HL-60/S4 treated with retinoic acid at 250 ng/mL for 4 days and 3 days (cell line): Measurements from ENCODE around the gene RPAP3.

Experiments used
- in situ Hi-C: fragments of 300-500 bp; cut with MboI; formaldehyde crosslinking; loops from 2 replicates; pipeline ENCODE4 v1.7.0; 2022; ENCODE audit warnings: low sequenced_read_pairs

RPAP3 gene, protein sequence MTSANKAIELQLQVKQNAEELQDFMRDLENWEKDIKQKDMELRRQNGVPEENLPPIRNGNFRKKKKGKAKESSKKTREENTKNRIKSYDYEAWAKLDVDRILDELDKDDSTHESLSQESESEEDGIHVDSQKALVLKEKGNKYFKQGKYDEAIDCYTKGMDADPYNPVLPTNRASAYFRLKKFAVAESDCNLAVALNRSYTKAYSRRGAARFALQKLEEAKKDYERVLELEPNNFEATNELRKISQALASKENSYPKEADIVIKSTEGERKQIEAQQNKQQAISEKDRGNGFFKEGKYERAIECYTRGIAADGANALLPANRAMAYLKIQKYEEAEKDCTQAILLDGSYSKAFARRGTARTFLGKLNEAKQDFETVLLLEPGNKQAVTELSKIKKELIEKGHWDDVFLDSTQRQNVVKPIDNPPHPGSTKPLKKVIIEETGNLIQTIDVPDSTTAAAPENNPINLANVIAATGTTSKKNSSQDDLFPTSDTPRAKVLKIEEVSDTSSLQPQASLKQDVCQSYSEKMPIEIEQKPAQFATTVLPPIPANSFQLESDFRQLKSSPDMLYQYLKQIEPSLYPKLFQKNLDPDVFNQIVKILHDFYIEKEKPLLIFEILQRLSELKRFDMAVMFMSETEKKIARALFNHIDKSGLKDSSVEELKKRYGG

GRCh38 chr12:47705566-47706425 is at the start of gene RPAP3:
Gene RPAP3 (minus strand): TSS chr12:47706030. CDS start chr12:47702840, 3,190 bp downstream.
- in situ Hi-C loops = no loop called here

- in situ Hi-C loops = no loop called here
Measured at GRCh38 chr12:47754881-47755280, 49.1 kb upstream of the RPAP3 start.

DNA sequence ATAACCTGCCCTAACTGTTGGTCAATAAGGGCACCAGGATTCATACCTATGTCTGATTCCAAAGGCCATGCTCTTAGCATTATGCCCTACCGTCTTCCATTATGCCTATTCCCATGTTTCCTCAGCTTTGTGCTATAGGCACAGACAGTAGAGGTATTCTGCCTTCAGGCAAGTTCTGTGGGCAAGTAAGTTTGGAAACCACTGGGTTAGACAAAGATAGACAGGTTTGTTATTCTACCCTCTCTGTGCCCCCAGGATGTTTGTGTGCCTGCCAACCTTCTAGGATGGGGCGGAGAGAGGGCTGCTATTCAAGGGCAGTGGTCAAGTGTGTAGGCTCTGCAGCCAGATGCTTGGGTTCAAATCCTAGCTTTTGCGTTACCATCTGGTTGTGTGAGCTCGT is 48.3 kb upstream of the RPAP3 start:
- in situ Hi-C loops = no loop called here

DNA sequence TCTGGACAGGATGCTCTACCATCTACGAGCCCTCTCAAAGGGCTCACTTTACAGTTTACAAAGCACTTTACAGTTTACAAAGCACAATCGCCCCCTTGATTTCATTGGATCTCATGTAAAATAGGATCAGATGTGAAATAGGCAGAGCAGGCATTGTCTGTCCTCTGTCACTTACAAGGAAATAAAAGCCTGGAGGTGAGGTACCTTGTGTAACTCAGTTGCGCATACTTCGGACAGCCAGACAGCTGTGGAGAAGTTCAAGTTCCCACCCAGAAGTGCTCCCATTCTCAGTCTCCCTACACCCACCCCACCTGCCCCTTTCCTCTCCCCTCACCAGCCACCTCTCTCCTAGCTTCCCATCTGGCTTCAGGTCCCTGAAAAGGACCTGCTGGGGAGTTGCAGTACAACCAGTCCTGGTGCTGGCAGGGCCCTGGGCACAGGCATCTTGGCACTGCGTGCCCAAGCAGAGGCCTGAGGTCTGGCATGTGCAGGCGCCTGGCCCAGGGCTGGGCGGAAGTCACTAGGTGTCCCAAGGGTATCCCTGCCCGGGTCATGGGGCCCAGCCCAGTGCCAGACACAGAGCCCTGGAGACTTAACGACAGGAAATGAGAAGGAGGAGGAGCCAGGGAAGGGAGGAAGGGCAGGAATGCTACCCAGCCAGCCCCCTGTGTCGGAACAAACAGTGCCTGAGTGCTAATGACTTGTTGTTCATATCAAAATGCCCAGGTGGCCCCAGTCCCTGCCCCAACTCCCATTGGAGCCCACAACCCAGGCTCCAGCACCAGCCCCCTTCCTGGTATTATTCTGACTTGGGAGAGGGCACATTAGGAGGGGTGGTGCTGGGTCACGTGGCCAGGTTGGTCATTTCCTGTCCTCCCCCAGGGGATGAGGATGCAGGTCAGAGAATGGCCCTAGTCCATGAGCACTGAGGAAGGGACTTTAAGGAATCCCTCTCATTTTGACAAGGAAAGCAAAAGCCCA is 47.5 kb upstream of the RPAP3 start:
- in situ Hi-C loops = no loop called here

- in situ Hi-C loops = no loop called here
Measured at GRCh38 chr12:47752552-47752951, 46.7 kb upstream of the RPAP3 start.

DNA sequence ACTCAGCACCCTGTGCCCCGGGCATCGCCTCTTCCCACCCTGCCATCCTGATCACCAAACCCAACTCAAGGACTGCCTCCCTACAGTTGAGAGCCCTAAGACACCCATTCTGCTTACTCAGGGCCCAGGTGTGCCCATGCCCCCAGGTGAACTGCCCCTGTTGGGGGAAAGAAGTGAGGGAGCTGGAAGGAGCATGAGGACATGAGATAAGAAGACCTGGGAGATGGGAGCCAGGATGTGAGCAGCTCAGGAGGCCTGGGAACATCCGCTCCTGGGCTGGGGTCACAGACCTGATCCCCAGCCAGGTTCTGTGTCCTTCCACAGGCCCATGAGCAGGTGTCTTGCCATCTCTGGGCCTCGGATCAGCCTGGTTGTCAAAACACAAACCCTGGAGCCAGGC is 46.3 kb upstream of the RPAP3 start:
- in situ Hi-C loops = no loop called here

DNA sequence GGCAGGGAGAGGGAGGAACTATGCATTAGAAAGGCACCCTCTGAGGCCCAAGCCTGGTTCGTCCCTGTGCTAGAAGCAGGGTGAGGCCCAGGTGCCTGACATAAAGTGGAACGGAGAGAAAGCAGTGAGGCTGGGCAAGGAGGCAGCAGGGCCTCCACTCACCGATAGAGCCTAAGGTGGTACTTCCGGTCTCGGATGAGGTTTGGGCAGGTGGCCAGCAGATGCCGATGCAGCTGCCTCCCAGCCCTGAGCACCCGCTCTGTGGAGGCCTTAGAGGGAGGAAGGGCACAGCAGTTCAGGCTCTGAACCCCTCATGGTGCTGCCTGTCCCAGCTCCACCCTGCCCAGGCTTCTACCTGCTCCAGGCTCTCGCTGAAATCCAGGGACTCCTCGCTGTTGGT is 45.7 kb upstream of the RPAP3 start:
- in situ Hi-C loops = no loop called here

DNA sequence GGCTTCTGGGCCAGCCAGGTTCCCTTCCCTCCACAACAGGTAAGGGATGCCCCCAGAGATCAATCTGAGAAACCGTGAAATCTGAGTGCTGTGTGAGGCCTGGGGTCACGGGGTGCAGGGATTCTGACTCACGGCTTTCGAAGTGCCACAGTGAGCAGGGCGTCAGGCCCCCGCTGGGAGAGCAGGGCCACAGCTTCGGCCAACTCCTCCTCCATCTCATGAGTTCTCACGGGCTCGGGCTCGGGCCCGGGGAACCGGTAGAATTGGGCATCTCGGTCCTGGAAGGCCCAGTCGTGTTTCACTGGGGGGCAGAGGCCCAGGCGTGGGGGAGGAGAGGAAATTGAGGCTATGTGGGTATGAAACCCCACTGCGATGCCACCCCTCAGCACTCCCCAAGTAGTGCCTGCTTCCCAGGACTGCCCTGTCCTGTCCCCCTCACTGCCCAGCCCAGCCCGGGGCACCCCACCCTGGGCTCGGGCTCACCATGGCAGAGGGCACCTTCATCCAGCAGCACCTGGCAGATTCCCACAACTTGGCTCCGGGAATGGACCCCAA is 45.2 kb upstream of the RPAP3 start:
- in situ Hi-C loops = no loop called here

- in situ Hi-C loops = no loop called here
Measured at GRCh38 chr12:47750229-47750798, 44.5 kb upstream of the RPAP3 start.

GRCh38 chr12:47748899-47749298 is 43.1 kb upstream of the RPAP3 start:
- in situ Hi-C loops = loop anchor here (25.0 kb wide), 1 partner anchor 413 kb away; the partner anchor contains the start of gene ASB8

- in situ Hi-C loops = loop anchor here (25.0 kb wide), 1 partner anchor 414 kb away; the partner anchor contains the start of gene ASB8
Measured at GRCh38 chr12:47748507-47748828, 42.6 kb upstream of the RPAP3 start.

DNA sequence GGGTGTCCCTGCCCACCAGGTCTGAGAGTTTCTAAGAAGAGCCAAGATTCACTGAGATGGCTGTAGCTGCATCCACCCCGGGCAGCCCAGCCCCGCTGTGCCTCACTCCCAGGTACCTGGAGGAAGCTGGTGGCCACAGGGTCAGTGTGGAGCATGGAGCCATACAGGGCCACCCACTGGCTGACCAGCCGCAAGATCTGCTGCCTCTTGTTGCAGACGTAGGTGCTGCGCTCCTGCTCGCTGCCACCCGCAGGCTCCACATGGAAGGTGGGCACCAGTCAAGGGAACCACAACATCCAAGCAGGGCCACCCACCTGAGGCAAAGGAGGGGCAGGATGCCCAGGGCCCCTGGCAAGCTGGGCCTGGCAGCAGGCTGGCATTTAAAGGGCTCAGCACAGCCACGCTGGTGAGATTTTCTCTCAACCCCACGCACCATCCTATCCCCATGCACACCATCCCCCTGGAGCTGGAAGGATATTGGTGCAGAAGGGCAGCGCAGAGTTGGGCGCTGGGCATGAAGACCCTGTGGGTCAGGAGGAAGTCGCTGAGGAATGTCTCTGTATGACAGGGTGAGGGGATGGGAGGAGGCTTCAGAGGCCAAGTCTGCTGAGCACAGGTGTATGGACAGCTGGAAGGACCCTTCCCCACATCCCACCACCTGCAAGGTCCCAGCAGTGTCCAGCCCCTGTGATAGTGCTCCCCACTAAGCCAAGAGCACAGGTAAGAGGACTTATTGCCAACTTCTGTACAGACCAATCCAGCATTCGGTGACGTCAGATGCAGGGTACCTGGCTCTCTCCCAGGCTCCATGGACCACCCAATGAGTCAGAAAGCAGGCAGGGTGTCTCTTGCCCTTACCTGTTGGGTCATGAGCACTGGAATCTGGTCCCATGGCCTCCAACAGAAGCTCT is 42.0 kb upstream of the RPAP3 start:
- in situ Hi-C loops = loop anchor here (25.0 kb wide), 1 partner anchor 414 kb away; the partner anchor contains the start of gene ASB8

DNA sequence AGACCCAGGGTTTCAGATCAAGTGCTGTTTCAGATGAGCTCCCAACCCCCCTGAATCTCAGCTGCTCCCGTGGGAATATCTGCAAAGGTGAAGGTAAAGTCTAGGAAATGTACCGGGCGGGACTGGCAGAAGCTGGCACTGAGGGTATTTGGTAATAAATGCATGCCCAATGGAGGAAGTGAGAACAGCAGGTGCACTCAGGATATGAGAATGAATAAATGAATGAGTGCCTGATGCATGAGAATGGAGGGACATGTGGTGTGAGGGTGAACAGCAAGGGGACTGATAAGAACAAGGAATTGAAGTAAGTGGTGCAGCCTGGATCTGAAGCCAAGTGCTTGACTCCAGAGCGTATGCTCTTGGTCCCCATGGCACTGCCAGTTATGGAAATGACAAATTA is 41.3 kb upstream of the RPAP3 start:
- in situ Hi-C loops = loop anchor here (25.0 kb wide), 1 partner anchor 415 kb away; the partner anchor contains the start of gene ASB8

- in situ Hi-C loops = loop anchor here (25.0 kb wide), 1 partner anchor 416 kb away; the partner anchor contains the start of gene ASB8
Measured at GRCh38 chr12:47746523-47746922, 40.7 kb upstream of the RPAP3 start.

DNA sequence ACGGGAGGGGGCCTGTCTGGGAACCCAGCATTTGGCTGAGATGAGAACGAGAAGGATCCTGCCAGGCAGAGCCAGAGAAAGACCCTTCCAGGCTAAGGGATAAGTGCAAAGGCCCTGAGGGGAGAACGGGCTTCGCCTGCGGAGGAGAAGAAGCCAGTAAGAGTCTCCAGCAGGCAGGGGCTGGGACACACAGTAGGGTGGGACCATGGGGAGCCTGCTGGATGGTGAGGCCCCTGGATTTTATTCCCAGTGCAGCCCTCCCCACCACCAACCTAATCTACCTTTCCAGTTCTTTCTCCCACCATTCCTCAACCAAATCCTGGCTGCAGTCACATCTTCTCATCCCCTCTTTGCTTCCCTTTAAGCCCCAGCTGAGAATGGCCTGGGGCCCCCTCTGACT is 40.2 kb upstream of the RPAP3 start:
- in situ Hi-C loops = loop anchor here (25.0 kb wide), 1 partner anchor 416 kb away; the partner anchor contains the start of gene ASB8

GRCh38 chr12:47745485-47746041 is 39.7 kb upstream of the RPAP3 start:
- in situ Hi-C loops = loop anchor here (25.0 kb wide), 1 partner anchor 417 kb away; the partner anchor contains the start of gene ASB8

GRCh38 chr12:47744778-47745436 is 39.1 kb upstream of the RPAP3 start:
- in situ Hi-C loops = loop anchor here (25.0 kb wide), 1 partner anchor 417 kb away; the partner anchor contains the start of gene ASB8
